IMR-90 (cell line): ENCODE results near the gene XRN1.

ENCODE experiments used
- CTCF ChIP-seq: conservative IDR thresholded peaks from 2 replicates; pipeline ENCODE4 v1.5.1; 2012; ENCODE audit warnings: mild to moderate bottlenecking, low read depth, low read length, improper control_type of control experiment
- MAFK ChIP-seq: IDR thresholded peaks from 2 replicates; pipeline ENCODE4 v1.6.1; 2012; ENCODE audit warnings: low read depth, low read length, improper control_type of control experiment
- POLR2A ChIP-seq: IDR thresholded peaks from 2 replicates; pipeline ENCODE4 v1.6.1; 2012; ENCODE audit warnings: mild to moderate bottlenecking, low read depth, low read length
- SMC3 ChIP-seq: fragments of 150-350 bp; IDR thresholded peaks from 2 replicates; pipeline ENCODE4 v1.6.1; 2016; ENCODE audit warnings: low read depth, mild to moderate bottlenecking, antibody characterized with exemption, low read length, moderate library complexity

GRCh38 chr3:142281474-142281873 lies 166.4 kb downstream of the XRN1 start:
- TF ChIP-seq POLR2A (no peak), CTCF (no peak), MAFK (no peak), SMC3 (no peak)
